ENCODE measurements around the gene RNF217. TPM values are rescaled to one million over a fixed set of nuclear protein-coding genes. Genes with fewer than 3 reads are reported as not detected.
A peak's percentile ranks its signal among the peaks of the same experiment; 100 is the strongest.

Gene RNF217
- total and polyA plus RNA-seq, 2 of the 13 experiments (the other 11 are each of a cell fraction or from before 2014, with no cell fraction given) = 2.2 to 2.4 TPM

DNA sequence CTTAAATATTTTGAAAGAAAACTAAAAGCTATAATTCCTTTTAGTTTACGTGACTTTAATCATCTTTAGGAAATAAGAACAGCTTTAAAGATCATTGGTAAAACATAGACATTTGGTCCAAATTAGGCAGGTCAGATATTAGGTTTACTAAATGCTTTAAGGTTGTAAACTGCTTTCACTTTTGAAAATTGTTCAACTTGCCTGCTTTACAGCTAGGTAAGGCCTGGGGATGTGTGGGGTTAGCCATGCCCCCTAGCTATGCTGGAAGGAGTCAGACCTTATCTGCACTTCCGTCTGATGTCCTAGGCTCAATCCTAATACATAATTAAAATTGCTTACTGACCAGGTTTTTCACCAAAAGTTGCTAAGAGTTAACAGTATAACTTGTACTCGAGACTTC lies 160.8 kb downstream of the RNF217 start:
- Histone ChIP-seq H3K9me3 (ENCODE audit: low read length) (no peaks in the 10 kb centered on the region), H4K20me1 (ENCODE audit: insufficient read depth, low read length) (no peaks in the 10 kb centered on the region), H3K36me3 (replicated peaks in 1 of 2; ENCODE audit: control insufficient read depth in 1 of 2, insufficient read depth in 2 of 2, low read length in 2 of 2) (no peaks in the 10 kb centered on the region), H3K27ac (ENCODE audit: extremely low read length, insufficient read depth, low read length) (no peak overlapping the region), H2AFZ (ENCODE audit: low read length) (no peak overlapping the region), H3K4me1 (ENCODE audit: insufficient read depth, low read length) (peaks cover 10% of the 10 kb centered on the region; the same call in 1 of the 2 replicates), H3K9ac (ENCODE audit: insufficient read depth, low read depth, low read length) (no peak overlapping the region), H3K79me2 (ENCODE audit: insufficient read depth, low read length) (no peaks in the 10 kb centered on the region), H3K4me3 (replicated peaks in 1 of 3; ENCODE audit: insufficient read depth in 1 of 3, low read depth in 2 of 3, low read length in 3 of 3) (no peak overlapping the region), H3K27me3 (ENCODE audit: control insufficient read depth in 1 of 2, insufficient read depth in 2 of 2, low read length in 2 of 2) (peaks cover 0 to 3% of the 10 kb centered on the region in 2 experiments; a peak in 2 of 5 replicates), H3K4me2 (ENCODE audit: low read depth, low read length) (peak overlapping the region; percentile 29; the same call in 1 of the 2 replicates)
- intact Hi-C loops (cut with micrococcal nuclease; ENCODE audit: unreplicated experiment) (no loop called here), in situ Hi-C loops (cut with HindIII; ENCODE audit: extremely low pct_ligation_motif_present, low pct_unique_long_range_greater_than_20kb) (no loop called here)
- DNase-seq (ENCODE audit: low spot score) (no peak), ATAC-seq (no peak), FAIRE-seq (peak; percentile 4)
- WGBS (ENCODE audit: low lambda C conversion rate) = 24% methylated on average over 3 of the region's 3 CpGs
- TF ChIP-seq ZFP90 (CRISPR knock-in tag; IDR thresholded peaks at IDR 0.05; ENCODE audit: borderline replicate concordance) (no peak), THAP11 (CRISPR knock-in tag; IDR thresholded peaks at IDR 0.05) (no peak), ZBTB8A (CRISPR knock-in tag; IDR thresholded peaks at IDR 0.05; ENCODE audit: borderline replicate concordance, low read depth) (no peak), TMF1 (CRISPR knock-in tag; IDR thresholded peaks at IDR 0.05; ENCODE audit: low read depth) (no peak), ZNF839 (CRISPR knock-in tag; IDR thresholded peaks at IDR 0.05; ENCODE audit: borderline replicate concordance) (no peak), GABPB1 (CRISPR knock-in tag; IDR thresholded peaks at IDR 0.05) (no peak), SOX6 (IDR thresholded peaks at IDR 0.05) (no peak), SOX6 (CRISPR knock-in tag; IDR thresholded peaks at IDR 0.05) (no peak), ZNF101 (CRISPR knock-in tag; IDR thresholded peaks at IDR 0.05; ENCODE audit: borderline replicate concordance, low read depth) (no peak), ELF1 (CRISPR knock-in tag; IDR thresholded peaks at IDR 0.05) (no peak), CBX1 (IDR thresholded peaks at IDR 0.05; ENCODE audit: low read depth) (no peak), PRMT3 (CRISPR knock-in tag; IDR thresholded peaks at IDR 0.05; ENCODE audit: borderline replicate concordance, low read depth) (no peak), ZNF260 (CRISPR knock-in tag; IDR thresholded peaks at IDR 0.05; ENCODE audit: borderline replicate concordance, low read depth) (no peak)
- TF ChIP-seq, protein P1, sequence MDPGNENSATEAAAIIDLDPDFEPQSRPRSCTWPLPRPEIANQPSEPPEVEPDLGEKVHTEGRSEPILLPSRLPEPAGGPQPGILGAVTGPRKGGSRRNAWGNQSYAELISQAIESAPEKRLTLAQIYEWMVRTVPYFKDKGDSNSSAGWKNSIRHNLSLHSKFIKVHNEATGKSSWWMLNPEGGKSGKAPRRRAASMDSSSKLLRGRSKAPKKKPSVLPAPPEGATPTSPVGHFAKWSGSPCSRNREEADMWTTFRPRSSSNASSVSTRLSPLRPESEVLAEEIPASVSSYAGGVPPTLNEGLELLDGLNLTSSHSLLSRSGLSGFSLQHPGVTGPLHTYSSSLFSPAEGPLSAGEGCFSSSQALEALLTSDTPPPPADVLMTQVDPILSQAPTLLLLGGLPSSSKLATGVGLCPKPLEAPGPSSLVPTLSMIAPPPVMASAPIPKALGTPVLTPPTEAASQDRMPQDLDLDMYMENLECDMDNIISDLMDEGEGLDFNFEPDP (CRISPR knock-in tag; conservative IDR thresholded peaks at IDR 0.05) = no peak
- TF ChIP-seq, protein P2, sequence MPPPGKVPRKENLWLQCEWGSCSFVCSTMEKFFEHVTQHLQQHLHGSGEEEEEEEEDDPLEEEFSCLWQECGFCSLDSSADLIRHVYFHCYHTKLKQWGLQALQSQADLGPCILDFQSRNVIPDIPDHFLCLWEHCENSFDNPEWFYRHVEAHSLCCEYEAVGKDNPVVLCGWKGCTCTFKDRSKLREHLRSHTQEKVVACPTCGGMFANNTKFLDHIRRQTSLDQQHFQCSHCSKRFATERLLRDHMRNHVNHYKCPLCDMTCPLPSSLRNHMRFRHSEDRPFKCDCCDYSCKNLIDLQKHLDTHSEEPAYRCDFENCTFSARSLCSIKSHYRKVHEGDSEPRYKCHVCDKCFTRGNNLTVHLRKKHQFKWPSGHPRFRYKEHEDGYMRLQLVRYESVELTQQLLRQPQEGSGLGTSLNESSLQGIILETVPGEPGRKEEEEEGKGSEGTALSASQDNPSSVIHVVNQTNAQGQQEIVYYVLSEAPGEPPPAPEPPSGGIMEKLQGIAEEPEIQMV (CRISPR knock-in tag; IDR thresholded peaks at IDR 0.05; ENCODE audit: low read depth) = no peak
- no TSS peak for BruUV-seq (replicated peaks)
- ChIA-PET CTCF (ENCODE audit: low intra/inter-chr PET ratio, low total read pairs) (no interaction called here), POLR2A (no interaction called here)

Data from HepG2 (cell line).